Thyroid gland (tissue), 4 donors: ENCODE results near the gene AQP3. TPM values are rescaled to one million over a fixed set of nuclear protein-coding genes. Genes with fewer than 3 reads are reported as not detected.
A peak's percentile ranks its signal among the peaks of the same experiment; 100 is the strongest.
"Not testable (repeated sequence)": the region's sequence is repeated elsewhere in the genome, so short reads cannot be mapped to it uniquely, and the experiment has no call there.

Experiments
- DNase-seq, 2 donors: peaks; one replicate each; pipeline ENCODE4 v3.0.0-alpha.2; 2019
- H3K27ac ChIP-seq, 3 donors: fragments of 200-600 bp; sonication (generic); 1 replicate in 2 of 3; 2 replicates in 1 of 3; pipeline ENCODE4 v1.5.1; 2016 to 2019; ENCODE audit warnings: mild to moderate bottlenecking in 1 of 3, moderate library complexity in 1 of 3
- H3K27me3 ChIP-seq: fragments of 200-600 bp; sonication (generic); one replicate; pipeline ENCODE4 v1.5.1; 2019
- H3K36me3 ChIP-seq, 2 donors: fragments of 200-600 bp; sonication (generic); one replicate each; pipeline ENCODE4 v1.5.1; 2016 to 2019
- H3K4me1 ChIP-seq, 2 donors: fragments of 200-600 bp; sonication (generic); one replicate each; pipeline ENCODE4 v1.5.1; 2017 to 2019
- H3K4me3 ChIP-seq, 3 donors: fragments of 200-600 bp; sonication (generic); replicated peaks in 1 of 3; 1 replicate in 2 of 3; 2 replicates in 1 of 3; pipeline ENCODE4 v1.5.1; 2016; ENCODE audit warnings: mild to moderate bottlenecking in 1 of 3
- H3K9me3 ChIP-seq: fragments of 200-600 bp; sonication (generic); one replicate; pipeline ENCODE4 v1.5.1; 2017
- CTCF ChIP-seq, 6 experiments: fragments of 200-600 bp in 3 of 6; fragments of 450-650 bp in 3 of 6; sonication (generic) in 3 of 6; IDR thresholded peaks; one replicate each; pipeline ENCODE4 v1.5.1; 2016 to 2019; ENCODE audit warnings: antibody characterized with exemption in 6 of 6, mild to moderate bottlenecking in 2 of 6, inconsistent platforms in 1 of 6, moderate library complexity in 1 of 6
- POLR2A ChIP-seq, 2 donors: fragments of 450-650 bp; IDR thresholded peaks; one replicate each; pipeline ENCODE4 v1.6.1; 2017; ENCODE audit warnings: antibody characterized with exemption in 2 of 2, mild to moderate bottlenecking in 2 of 2, moderate library complexity in 1 of 2
- WGBS, 2 donors: methylation state at CpG; one replicate each; pipeline ENCODE4 v1.1.5; 2017; 5-methylcytosine and 5-hydroxymethylcytosine counted together
- intact Hi-C: fragments of 100-400 bp; cut with DNase I; formaldehyde crosslinking; loops from one replicate; pipeline ENCODE4 v1.15.1; 2023
- total RNA-seq, 4 donors: library from RNA; depleted of rRNA; stranded (reverse); fragments of >200 nt; gene quantifications; one replicate each; pipeline ENCODE4 v1.2.3, GENCODE V29; 2016

The AQP3 gene
- total RNA-seq, result 1 to 10 TPM; 1.0 to 4.3 (median 2.5) TPM

DNA sequence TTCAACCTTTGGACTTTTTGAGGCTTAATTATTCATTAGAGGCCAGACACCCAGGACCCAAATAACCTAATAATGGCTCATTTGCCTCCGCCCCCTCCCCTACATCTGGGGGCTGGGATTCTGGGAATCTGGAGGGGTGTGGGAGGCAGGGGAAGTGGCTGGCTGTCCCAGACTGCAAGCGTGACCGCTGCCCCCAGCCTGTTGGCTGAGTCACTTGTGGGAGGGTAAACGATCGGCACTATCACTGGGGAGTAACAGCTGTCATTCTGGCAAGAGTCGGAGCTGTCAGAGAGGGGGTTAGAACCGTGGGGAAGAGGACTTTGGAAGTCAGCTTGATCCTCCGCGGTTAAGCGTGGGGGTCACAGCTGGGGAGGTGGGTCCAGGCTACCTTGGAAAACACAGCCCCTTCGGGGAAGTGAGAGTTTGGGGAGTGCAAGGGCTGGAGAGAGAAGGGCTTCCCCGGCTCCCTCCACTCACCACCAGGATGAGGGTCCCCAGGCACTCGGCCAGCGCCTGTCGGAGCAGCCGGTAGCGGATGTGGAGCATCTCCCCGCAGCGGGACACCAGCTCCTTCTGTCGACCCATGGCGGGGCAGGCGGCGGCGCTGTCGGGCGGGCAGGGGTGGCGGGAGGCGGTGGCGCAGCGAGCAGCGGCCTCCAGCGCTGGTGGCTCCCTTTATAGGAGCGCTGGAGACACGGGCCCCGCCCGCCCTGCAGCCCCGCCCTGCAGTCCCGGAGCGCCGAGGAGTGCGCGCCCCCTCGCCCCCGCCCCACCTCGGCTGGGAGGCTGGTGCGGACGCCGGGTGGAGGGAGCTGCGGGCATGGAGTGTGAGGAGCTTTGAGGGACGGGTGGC is at the start of gene AQP3:
Gene AQP3, minus strand, starts transcription at position 648 of the 853 bp plus-strand sequence. Its CDS starts 63 bp downstream, at position 585.
- DNase-seq, result peak; percentile 54 to 63
- intact Hi-C loops, result no loop called here
- 20 to 24% methylated on average over 18 to 20 of the region's 50 CpGs for WGBS, 2 donors
- Histone ChIP-seq H3K27ac (no peak within 1 kb of the TSS), H3K4me3 (peak within 1 kb of the TSS in 1 of 3 donors; percentile 30), H3K36me3 (no peaks in the 10 kb centered on the region), H3K4me1 (peaks cover 3 to 30% of the 10 kb centered on the region in 2 donors), H3K27me3 (no peaks in the 10 kb centered on the region), H3K9me3 (no peaks in the 10 kb centered on the region)
- peak in 1 of 2 donors; percentile 19 for TF ChIP-seq POLR2A (IDR thresholded peaks at IDR 0.05)
- TF ChIP-seq CTCF (IDR thresholded peaks at IDR 0.05), result peak in 3 of 6 experiments; percentile 11 to 47 (median 32)

DNA sequence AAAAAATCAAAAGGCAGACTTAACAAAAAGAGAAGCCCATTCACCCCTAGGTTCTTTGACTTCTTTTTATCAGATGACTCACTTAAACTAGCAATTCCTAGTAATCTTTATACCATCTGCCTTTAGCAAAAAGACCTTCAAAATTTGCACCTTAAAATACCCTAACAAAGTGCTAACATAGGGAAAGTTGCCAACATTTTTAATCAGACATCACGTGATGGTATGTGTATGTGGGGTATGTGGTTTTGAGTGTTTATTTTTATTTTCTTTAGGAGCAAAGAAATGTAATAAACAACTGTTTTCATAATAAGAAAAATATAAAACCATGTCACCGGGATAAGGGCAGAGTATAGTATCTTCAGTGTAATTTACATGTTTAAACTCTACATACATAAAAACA is 46.4 kb upstream of the AQP3 start:
- 71 to 78% methylated on average over 2 of the region's 2 CpGs for WGBS, 2 donors

GRCh38 chr9:33489066-33489465 is 41.7 kb upstream of the AQP3 start:
- intact Hi-C loops, result no loop called here
- Histone ChIP-seq H3K4me3 (no peak overlapping the region), H3K36me3 (no peaks in the 10 kb centered on the region), H3K4me1 (no peaks in the 10 kb centered on the region), H3K27me3 (no peaks in the 10 kb centered on the region), H3K27ac (no peak overlapping the region), H3K9me3 (no peaks in the 10 kb centered on the region)
- 83 to 88% methylated on average over 2 of the region's 2 CpGs for WGBS, 2 donors
- DNase-seq, result no peak
- no peak for TF ChIP-seq POLR2A (IDR thresholded peaks at IDR 0.05)
- TF ChIP-seq CTCF (IDR thresholded peaks at IDR 0.05), result no peak

More for the DNA sequence above, 46.4 kb upstream of the AQP3 start:
- H3K9me3 ChIP-seq, H3K4me3 ChIP-seq, intact Hi-C loops, H3K4me1 ChIP-seq, H3K27ac ChIP-seq, DNase-seq, H3K27me3 ChIP-seq, H3K36me3 ChIP-seq: not testable (repeated sequence)

- DNase-seq, H3K9me3 ChIP-seq, H3K27me3 ChIP-seq, H3K36me3 ChIP-seq, H3K4me3 ChIP-seq, H3K4me1 ChIP-seq, intact Hi-C loops, H3K27ac ChIP-seq: not testable (repeated sequence)
These were observed 37.9 kb upstream of the AQP3 start for GRCh38 chr9:33485312-33485711.

DNA sequence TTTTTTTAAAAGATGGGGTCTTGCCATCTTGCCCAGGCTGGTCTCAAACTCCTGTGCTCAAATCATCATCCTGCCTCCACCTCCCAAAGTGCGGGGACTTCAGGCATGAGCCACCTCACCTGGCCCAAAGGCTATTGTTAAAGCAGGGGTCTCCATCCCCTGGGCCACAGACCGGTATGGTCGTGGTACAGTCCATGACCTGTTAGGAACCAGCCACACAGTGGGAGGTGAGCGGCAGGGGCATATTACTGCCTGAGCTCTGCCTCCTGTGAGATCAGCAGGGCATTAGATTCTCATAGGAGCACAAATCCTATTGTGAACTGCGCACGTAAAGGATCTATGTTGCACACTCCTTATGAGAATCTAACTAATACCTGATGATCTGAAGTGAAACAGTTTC is 33.6 kb upstream of the AQP3 start:
- H3K27ac ChIP-seq, result no peak overlapping the region
- no peaks in the 10 kb centered on the region for H3K9me3 ChIP-seq
- H3K4me3 ChIP-seq, result no peak overlapping the region
- WGBS, 2 donors, result 93 to 94% methylated on average over 5 to 6 of the region's 6 CpGs
- no peak for DNase-seq
- intact Hi-C loops, result no loop called here
- H3K4me1 ChIP-seq, result no peaks in the 10 kb centered on the region
- no peaks in the 10 kb centered on the region for H3K27me3 ChIP-seq
- H3K36me3 ChIP-seq, result no peaks in the 10 kb centered on the region
- TF ChIP-seq CTCF (IDR thresholded peaks at IDR 0.05) (no peak), POLR2A (IDR thresholded peaks at IDR 0.05) (no peak)

- no peaks in the 10 kb centered on the region for H3K9me3 ChIP-seq
- H3K27me3 ChIP-seq, result no peaks in the 10 kb centered on the region
- WGBS, 2 donors, result 78 to 79% methylated on average over 2 of the region's 2 CpGs
- no peaks in the 10 kb centered on the region for H3K36me3 ChIP-seq
- no peaks in the 10 kb centered on the region for H3K4me1 ChIP-seq
- DNase-seq, result no peak
- intact Hi-C loops, result no loop called here
- H3K4me3 ChIP-seq, result no peak overlapping the region
- TF ChIP-seq POLR2A (IDR thresholded peaks at IDR 0.05), result no peak
- no peak for TF ChIP-seq CTCF (IDR thresholded peaks at IDR 0.05)
- H3K27ac ChIP-seq, result no peak overlapping the region
These were observed 32.7 kb upstream of the AQP3 start for GRCh38 chr9:33480106-33480505.
